ENCODE measurements around the gene SNUPN.
A peak's percentile ranks its signal among the peaks of the same experiment; 100 is the strongest.

The SNUPN gene

GRCh38 chr15:75654201-75654907 lies 28.8 kb upstream of the SNUPN start:
- no peak for DNase-seq (ENCODE audit: low spot score)

DNA sequence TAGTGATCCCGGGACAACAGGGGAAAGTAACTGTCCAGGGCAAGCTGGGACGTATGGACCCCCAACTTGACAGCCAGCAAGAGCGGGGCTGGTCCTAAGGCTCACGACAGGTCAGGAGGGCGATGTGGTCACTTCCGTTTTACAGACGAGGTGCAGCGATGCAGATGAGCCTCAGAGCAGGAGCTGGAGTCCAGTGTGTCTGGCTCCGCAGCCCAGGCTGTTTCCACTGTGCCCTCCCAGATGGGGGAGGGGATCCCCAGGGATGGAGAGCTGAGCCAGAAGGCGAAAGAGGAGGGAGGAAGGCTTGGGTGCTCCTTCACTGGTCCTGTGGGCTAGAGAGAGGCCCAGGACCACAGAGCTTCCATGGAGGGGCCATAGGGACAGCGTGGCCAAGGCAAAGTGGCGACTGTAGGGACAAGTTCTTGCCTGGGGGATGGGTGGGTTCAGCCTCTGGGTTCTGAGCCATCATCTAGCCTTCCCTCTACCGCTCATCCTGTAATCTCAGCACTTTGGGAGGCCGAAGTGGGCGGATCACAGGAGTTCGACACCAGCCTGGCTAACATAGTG lies 27.9 kb upstream of the SNUPN start:
- no peak for DNase-seq (ENCODE audit: low spot score)

- DNase-seq (ENCODE audit: low spot score): no peak
Measured at GRCh38 chr15:75651810-75652543, 26.5 kb upstream of the SNUPN start.

DNA sequence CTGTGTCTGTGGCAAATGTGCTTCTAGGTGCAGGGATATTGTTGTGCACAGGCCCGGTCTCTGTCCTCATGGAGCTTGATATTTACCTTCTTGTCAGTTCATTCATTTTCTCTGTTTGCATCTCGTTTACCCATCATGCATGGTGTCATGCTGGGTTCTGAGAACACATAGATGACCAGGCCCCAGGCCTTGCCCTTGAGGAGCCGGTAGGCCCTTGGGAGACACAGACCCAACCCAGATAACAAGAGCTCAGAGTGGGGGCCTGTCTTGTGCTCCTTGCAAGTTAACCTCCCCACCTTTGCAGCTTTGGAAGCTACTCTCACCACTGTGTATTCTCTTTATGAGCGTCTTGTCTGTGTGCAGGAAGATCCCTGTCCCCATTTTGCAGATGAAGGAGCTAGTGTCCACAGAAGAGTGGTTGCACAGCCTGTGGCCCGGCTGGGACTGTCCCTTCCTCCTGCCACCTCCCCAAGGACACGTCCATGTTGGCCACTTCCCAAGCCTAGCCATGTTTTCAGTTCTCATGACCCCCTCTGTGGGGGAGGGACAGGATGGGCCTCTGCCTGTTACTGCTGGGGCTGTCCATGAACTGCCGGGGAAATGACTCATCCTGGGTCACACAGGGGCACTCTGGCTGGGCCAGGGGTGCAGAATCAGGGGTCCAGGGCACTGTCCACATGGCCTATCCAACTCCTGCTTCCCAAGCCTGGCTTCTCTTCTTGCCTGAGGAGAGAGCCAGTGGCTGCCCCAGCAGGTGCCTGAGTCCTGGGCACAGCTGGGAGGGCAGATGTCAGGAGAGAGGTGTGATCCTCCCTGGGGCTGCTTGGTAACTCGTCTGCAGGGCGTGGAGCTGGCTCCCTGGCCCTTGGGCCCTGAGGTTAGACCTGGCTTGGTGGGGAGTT lies 25.6 kb upstream of the SNUPN start:
- DNase-seq (ENCODE audit: low spot score): no peak

DNA sequence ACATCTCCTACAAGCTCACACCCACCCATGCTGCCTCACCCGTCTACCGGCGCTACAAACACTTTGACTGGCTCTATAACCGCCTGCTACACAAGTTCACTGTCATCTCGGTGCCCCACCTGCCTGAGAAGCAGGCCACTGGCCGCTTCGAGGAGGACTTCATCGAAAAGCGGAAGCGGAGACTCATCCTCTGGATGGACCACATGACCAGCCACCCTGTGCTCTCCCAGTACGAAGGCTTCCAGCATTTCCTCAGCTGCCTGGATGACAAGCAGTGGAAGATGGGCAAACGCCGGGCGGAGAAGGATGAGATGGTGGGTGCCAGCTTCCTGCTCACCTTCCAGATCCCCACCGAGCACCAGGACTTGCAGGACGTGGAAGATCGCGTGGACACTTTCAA lies 24.3 kb upstream of the SNUPN start:
- no peak for DNase-seq (ENCODE audit: low spot score)

DNA sequence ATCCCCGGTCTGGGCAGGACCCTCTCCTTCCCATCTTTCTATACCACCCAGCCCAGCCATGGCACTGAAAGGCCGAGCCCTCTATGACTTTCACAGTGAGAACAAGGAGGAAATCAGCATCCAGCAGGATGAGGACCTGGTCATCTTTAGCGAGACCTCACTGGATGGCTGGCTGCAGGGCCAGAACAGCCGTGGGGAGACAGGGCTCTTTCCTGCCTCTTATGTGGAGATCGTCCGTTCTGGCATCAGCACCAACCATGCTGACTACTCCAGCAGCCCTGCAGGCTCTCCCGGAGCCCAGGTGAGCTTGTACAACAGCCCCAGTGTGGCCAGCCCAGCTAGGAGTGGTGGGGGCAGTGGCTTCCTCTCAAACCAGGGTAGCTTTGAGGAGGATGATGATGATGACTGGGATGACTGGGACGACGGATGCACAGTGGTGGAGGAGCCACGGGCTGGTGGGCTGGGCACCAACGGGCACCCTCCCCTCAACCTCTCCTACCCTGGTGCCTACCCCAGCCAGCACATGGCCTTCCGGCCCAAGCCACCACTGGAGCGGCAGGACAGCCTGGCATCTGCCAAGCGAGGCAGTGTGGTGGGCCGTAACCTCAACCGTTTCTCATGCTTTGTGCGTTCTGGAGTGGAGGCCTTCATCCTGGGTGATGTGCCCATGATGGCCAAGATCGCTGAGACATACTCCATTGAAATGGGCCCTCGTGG lies 23.7 kb upstream of the SNUPN start:
- no peak for DNase-seq (ENCODE audit: low spot score)

DNA sequence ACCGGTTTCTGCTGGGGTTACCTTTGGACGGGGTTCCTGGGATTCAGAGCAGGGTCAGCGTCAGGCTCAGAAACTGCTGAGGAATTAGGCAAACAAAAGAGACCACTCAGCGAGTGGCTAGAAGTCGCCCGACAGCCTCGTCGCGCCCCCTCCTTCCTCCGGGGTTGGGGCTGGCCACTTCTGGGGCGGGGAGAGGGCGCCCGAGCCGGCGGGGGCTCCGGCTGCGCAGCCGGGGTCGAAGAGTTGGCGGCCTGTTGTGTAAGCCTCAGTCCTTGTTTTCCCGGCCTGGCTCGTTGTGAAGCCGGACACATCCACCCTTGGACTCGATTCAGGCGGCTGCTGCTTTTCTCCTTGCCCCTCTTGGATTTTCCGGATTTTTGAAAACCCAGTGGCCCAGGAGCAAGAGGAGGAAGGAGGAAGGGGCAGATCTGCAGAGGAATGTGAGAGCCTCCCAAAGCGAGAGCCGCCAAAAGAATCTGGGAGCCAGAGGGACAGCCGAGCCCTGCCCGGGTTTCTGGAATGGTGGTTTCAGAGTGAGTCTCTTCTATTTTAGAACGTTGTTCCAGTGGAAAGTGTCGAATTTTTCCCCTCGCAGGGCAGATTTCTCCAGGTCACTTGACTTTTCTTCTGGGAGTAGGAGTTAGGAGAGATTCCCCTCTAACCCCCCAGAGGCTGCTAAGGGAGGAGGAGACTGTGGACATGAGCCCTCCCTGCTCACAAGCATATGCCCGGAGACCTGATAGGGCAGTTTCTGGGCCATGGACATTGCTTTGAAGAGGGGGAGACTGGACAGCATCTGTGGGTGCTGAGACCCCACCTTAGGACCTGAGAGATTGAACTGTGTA lies 22.9 kb upstream of the SNUPN start:
- DNase-seq (ENCODE audit: low spot score): peak; percentile 44

DNA sequence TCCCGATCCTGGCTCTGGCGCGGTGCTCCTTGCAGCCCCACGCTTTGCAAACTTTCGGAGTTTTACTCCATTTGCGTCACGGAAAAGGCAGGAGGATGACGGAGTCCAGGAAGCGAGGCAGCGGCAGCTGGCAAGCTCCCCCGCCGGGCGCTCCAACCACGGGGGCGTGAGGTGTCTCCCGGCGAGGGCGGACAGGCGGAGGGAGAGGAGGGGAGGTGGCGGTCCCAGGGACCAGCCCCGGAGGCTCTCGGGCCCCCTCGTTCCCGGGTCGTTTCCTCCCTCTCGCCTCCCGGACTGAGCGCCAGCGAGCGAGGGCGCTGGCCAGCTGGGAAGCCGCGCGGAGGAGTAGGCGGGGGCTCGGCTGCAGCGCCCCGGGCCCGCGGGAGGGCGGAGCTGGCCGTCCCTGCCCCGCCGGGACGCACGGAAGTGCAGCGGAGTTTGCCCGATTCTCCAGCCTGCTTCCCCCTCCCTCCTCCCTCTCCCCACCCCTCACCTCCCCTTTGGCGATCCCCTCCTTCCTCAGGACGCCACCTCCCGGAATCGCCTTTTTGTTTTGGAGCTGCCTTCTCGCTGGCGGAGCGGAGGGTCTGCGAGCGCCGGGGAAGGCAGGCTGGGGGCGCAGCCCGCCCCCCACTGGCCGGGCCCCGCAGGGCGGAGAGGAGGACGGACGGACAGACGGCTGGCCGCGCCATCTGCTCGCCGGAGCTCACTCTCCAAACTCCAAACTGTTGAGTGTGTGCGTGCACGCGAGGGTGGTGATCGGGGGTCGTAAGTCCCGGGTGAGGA lies 22.0 kb upstream of the SNUPN start, which contains the start of gene SNX33:
TSS of gene SNX33 (plus strand) at position 543 of the 786 bp plus-strand sequence. CDS start 1,191 bp downstream, outside the sequence.
- DNase-seq (ENCODE audit: low spot score): peak; percentile 70

DNA sequence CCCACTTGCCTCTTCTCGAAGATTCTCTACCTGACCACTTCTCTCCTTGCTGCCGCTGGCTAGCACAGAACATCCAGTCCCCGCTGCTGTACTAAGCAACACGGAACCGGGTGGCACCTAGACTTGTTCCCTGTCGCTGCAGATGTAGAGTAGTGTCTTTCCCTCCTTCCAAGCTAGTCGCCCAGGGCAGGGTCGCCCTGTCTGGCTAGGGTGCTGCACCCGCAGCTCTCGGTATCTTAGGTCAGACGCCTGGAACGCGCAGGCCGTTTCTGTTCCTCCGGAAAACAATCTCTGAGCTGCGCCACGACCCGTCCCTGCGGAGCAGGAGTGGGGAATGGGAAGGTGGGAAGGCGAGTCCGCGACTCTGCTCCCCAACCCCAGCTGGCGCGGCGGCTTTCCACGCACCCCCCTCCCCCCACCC lies 21.4 kb upstream of the SNUPN start:
- DNase-seq (ENCODE audit: low spot score): no peak

GRCh38 chr15:75646112-75646943 lies 20.8 kb upstream of the SNUPN start:
- DNase-seq (ENCODE audit: low spot score): no peak

- DNase-seq (ENCODE audit: low spot score): no peak
Measured at GRCh38 chr15:75644376-75644775, 18.9 kb upstream of the SNUPN start.

DNA sequence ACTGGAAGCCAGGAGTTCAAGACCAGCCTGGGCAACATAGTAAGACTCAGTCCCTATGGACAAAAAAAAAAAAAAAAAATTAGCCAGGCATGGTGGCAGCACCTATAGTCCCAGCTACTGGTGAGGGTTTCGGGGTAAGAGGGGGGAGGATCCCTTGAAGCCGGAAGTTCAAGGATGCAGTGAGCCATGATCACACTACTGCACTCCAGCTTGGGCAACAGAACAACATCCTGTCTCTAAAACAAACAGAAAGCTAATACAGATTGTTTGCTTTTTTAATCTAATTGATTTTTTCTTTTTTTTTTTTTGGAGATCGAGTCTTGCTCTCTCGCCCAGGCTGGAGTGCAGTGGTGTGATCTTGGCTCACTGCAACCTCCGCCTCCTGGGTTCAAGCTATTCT lies 16.1 kb upstream of the SNUPN start:
- DNase-seq (ENCODE audit: low spot score): no peak

DNA sequence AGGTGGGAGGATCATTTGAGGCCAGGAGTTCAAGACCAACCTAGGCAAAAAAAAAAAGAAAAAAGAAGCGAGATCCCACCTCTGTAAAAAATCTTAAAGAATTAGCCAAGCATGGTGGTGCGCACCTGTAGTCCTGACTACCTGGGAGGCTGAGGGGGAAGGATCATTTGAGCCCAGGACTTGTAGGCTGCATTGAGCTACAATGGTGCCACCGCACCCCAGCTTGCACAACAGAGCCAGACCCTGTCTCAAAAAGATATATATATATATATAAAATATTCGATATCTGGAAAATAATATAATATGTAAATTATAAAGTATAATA lies 15.6 kb upstream of the SNUPN start:
- DNase-seq (ENCODE audit: low spot score): no peak

DNA sequence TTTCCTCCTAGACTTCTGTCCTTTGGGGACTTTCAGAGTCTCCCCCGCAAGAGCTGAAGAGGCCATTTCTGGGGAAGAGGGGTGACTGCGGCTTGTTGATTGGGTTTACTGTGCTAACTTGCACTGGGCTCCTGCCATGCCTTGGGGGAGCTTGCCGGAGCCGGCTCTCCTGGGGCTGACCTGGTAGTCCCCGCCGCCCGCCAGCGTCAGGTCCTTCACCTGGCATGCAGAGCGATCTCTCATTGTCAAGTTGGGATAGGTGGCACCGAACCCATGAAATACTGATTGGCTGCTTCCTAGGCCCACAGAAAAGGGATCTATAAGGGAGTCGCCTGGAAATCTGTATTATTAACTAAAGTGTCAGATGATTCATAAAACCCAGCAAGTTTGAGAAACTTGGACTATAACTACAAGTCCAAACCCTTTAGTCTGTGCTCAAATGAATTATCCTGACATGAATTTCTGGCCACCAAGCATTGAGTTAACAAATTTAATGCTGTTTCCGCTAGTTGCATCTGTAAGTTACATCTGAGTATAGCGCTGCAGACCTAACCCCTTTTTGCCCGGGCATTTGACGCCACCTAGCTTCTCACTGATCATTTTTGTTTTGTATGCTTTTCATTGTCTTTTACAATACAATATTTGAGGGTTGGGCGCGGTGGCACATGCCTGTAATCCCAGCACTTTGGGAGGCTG lies 15.1 kb upstream of the SNUPN start:
- peak; percentile 54 for DNase-seq (ENCODE audit: low spot score)

GRCh38 chr15:75639709-75640482 lies 14.4 kb upstream of the SNUPN start, which contains the start of gene IMP3:
Gene IMP3 (minus strand): TSS chr15:75640224. CDS start chr15:75640168, 56 bp downstream.
- DNase-seq (ENCODE audit: low spot score): peak; percentile 99

- DNase-seq (ENCODE audit: low spot score): no peak
Measured at GRCh38 chr15:75639191-75639708, 13.7 kb upstream of the SNUPN start.

All from cerebellar cortex (tissue), 1 donor.